Loucy (cell line): ENCODE results near the gene GAS7.

Source experiments
- CTCF ChIP-seq: fragments of 200-600 bp; sonication (generic); conservative IDR thresholded peaks from 2 replicates; pipeline ENCODE4 v1.5.1; 2014; ENCODE audit warnings: mild to moderate bottlenecking, antibody characterized with exemption, low read length
- EZH2phosphoT487 ChIP-seq: fragments of 200-600 bp; IDR thresholded peaks from 2 replicates; pipeline ENCODE4 v1.6.1; 2018; ENCODE audit warnings: antibody characterized with exemption, mild to moderate bottlenecking, moderate library complexity, borderline replicate concordance

- no peak for TF ChIP-seq CTCF
- no peak for TF ChIP-seq EZH2phosphoT487
Observed at GRCh38 chr17:9957244-9957643, 241.2 kb downstream of the GAS7 start.
